Measurements from ENCODE around the gene PRR11.
"Not testable (repeated sequence)": the region's sequence is repeated elsewhere in the genome, so short reads cannot be mapped to it uniquely, and the experiment has no call there.

PRR11 gene

DNA sequence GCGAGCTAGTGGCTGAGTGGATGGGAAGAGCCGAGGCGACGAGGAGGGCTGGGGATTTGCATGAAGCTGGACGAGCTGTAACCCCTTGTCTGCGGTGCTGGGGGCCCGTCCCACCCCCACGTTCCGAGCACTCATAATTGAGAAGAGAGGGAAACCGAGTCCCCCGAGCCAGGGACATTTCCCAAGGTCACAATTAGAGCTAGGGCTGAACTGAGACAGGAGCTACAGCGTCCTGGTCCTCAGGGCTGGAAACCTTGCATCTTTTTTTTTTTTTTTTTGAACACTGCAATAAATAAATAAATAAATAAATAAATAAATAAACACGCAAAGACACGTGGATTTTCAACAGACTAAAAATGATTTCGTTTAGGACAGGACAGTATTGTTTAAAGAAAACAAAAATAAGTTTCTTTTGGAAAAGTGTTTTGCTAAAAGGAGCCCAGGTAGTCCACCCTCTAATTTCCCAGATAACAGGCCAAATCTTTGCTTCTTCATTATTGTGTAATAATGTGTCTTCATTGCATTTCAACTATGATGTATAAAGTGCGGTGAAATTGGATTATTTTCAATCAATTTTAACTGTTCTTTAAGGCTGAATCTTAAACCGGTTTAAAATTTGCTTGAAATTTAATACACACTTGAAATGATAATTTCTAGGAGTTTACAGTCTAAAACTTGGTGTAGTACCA lies 65.8 kb downstream of the PRR11 start:
- no peak for DNase-seq (ENCODE audit: low spot score)
- TF ChIP-seq, protein P1, sequence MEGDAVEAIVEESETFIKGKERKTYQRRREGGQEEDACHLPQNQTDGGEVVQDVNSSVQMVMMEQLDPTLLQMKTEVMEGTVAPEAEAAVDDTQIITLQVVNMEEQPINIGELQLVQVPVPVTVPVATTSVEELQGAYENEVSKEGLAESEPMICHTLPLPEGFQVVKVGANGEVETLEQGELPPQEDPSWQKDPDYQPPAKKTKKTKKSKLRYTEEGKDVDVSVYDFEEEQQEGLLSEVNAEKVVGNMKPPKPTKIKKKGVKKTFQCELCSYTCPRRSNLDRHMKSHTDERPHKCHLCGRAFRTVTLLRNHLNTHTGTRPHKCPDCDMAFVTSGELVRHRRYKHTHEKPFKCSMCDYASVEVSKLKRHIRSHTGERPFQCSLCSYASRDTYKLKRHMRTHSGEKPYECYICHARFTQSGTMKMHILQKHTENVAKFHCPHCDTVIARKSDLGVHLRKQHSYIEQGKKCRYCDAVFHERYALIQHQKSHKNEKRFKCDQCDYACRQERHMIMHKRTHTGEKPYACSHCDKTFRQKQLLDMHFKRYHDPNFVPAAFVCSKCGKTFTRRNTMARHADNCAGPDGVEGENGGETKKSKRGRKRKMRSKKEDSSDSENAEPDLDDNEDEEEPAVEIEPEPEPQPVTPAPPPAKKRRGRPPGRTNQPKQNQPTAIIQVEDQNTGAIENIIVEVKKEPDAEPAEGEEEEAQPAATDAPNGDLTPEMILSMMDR (IDR thresholded peaks at IDR 0.05; ENCODE audit: extremely low read depth, insufficient read depth, missing control alignments) = no peak
- in situ Hi-C loops (cut with MboI; ENCODE audit: low pct_unique_long_range_greater_than_20kb, low sequenced_read_pairs, unreplicated experiment) = no loop called here

DNA sequence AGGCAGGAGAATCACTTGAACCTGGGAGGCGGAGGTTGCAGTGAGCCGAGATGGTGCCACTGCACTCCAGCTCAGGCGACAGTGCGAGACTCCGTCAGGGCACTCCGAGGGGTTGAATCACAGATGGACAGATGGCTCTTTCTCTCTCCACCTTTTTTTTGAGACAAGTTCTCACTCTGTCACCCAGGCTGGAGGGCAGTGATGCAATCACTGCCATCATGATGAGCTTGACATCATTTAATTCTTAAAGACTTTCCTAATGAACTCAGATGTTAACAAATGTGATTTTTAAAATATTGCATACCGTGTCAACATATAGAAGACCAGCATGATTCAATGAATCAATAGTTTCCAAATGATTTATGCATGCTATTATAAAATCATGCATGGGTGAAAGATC lies 68.3 kb downstream of the PRR11 start:
- DNase-seq (ENCODE audit: low spot score) = no peak
- in situ Hi-C loops (cut with MboI; ENCODE audit: low pct_unique_long_range_greater_than_20kb, low sequenced_read_pairs, unreplicated experiment) = no loop called here
- TF ChIP-seq, protein P1 (IDR thresholded peaks at IDR 0.05; ENCODE audit: extremely low read depth, insufficient read depth, missing control alignments) = no peak

DNA sequence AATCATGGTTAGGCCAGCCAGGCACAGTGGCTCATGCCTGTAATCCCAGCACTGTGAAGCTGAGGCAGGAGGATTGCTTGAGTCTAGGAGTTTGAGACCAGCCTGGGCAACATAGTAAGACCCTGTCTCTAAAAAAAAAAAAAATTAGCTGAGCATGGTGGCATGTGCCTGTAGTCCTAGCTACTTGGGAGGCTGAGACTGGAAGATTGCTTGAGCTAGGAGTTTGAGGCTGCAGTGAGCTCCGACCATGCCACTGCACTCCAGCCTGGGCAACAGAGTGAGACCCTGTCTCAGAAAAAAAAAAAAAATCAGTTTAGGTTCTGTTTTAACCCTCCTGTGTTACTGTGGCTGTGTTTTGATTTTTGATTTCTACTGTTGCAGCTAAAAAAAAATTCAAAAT lies 73.0 kb downstream of the PRR11 start:
- in situ Hi-C loops (cut with MboI; ENCODE audit: low pct_unique_long_range_greater_than_20kb, low sequenced_read_pairs, unreplicated experiment); DNase-seq (ENCODE audit: low spot score): not testable (repeated sequence)

DNA sequence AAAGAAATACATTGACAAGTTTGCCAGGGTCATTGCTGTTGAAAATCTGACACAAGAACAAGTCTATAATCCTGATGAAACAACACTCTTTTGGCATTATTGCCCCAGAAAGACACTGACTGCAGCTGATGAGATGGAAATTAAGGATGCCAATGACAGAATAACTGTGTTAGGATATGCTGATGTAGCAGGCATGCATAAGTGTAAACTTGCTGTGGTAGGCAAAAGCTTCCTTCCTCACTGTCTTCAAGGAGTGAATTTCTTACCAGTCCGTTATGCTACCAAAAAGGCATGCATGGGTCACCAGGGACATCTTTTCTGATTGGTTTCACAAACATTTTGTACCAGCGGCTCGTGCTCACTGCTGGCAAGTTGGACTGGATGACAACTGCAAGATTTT lies 75.2 kb downstream of the PRR11 start:
- TF ChIP-seq, protein P1 (IDR thresholded peaks at IDR 0.05; ENCODE audit: extremely low read depth, insufficient read depth, missing control alignments) = no peak
- in situ Hi-C loops (cut with MboI; ENCODE audit: low pct_unique_long_range_greater_than_20kb, low sequenced_read_pairs, unreplicated experiment) = no loop called here
- no peak for DNase-seq (ENCODE audit: low spot score)

DNA sequence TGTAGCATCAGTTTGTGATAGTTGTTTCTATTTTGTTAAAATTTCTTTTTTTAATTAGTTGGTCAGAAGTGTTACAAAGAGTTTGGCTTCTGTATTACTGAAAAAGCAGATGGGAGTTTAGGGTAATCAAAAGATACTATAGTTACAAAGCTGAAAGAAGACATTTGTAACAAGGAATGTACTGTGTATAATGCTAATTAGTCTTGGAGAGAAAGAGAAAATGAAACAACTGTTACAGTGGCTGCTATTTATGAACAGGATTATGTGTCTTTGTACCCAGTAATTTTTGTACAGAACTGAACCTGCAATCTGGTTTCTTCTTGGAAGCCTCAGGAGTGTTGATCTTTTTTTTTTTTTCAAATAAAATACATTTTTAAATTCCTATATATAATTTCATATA lies 79.1 kb downstream of the PRR11 start:
- in situ Hi-C loops (cut with MboI; ENCODE audit: low pct_unique_long_range_greater_than_20kb, low sequenced_read_pairs, unreplicated experiment) = no loop called here
- DNase-seq (ENCODE audit: low spot score) = no peak
- TF ChIP-seq, protein P1 (IDR thresholded peaks at IDR 0.05; ENCODE audit: extremely low read depth, insufficient read depth, missing control alignments) = no peak

DNA sequence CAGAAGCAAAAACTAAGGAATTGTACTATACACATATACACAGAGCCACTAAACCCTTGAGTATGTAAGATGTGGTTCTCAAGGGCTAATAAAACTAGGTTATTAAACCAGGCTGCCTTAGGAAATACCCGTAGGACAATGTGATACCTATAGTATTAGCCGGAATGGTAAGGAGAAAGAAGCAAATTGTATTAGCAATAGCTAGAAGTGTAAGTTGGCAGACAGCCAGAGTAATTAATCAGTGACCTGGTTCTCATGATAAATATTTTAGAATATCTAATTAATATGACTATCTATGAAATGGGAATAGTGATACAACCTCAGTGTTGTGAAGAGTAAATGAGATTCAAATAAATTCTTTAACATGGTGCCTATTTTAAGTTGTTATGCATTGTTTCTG lies 83.4 kb downstream of the PRR11 start:
- no peak for DNase-seq (ENCODE audit: low spot score)
- in situ Hi-C loops (cut with MboI; ENCODE audit: low pct_unique_long_range_greater_than_20kb, low sequenced_read_pairs, unreplicated experiment) = no loop called here
- TF ChIP-seq, protein P1 (IDR thresholded peaks at IDR 0.05; ENCODE audit: extremely low read depth, insufficient read depth, missing control alignments) = no peak

DNA sequence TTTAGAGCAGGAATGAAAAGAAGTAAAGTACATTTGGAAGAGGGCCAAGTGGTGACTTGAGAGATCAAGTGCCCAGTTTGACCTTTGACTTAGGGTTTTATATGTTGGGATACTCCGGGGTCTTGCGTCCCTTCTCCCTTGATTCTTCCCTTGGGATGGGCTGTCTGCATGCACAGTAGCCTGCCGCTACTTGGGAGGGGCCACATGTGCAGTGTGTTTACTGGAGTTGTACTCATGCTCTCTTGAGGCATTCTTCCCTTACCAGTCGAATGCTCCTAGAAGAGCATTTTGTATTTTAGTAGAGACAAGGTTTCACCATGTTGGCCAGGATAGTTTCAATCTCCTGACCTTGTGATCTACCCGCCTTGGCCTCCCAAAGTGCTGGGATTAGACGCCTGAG lies 88.5 kb downstream of the PRR11 start:
- no peak for DNase-seq (ENCODE audit: low spot score)
- in situ Hi-C loops (cut with MboI; ENCODE audit: low pct_unique_long_range_greater_than_20kb, low sequenced_read_pairs, unreplicated experiment) = no loop called here
- TF ChIP-seq, protein P1 (IDR thresholded peaks at IDR 0.05; ENCODE audit: extremely low read depth, insufficient read depth, missing control alignments) = no peak

All from GM13977 (cell line).